Testis (tissue), 2 donors: Measurements from ENCODE around the gene FXYD3.

ENCODE experiments used
- CTCF ChIP-seq, 3 experiments: fragments of 450-650 bp in 2 of 3; fragments of 200-600 bp in 1 of 3; sonication (generic) in 1 of 3; IDR thresholded peaks; one replicate each; pipeline ENCODE4 v1.5.1; 2016 to 2019; ENCODE audit warnings: antibody characterized with exemption in 3 of 3, mild to moderate bottlenecking in 2 of 3, moderate library complexity in 1 of 3
- POLR2A ChIP-seq: fragments of 450-650 bp; IDR thresholded peaks from one replicate; pipeline ENCODE4 v1.6.1; 2017; ENCODE audit warnings: antibody characterized with exemption, mild to moderate bottlenecking, moderate library complexity

DNA sequence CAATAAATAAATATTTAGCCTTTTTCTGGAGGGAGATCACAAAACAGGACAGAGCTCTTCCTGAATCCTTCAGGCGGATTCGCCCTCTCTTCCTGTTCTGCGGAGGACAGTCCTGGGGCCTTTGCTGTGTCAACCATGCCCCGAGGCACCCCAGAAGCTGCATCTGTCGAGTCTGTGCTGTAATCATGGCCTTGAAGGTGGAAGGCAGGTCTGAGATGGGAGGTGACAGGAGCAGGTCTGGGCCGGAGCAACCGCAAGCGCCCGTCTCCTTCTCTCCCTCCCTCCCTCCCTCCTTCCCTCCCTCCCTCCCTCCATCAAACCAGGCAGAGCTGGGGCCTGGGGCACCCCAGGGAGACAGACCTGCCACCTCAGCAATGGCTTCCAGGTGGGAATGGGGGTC lies 4.6 kb upstream of the FXYD3 start:
- TF ChIP-seq CTCF (IDR thresholded peaks at IDR 0.05) (no peak), POLR2A (no peak)
